ENCODE data around the gene GSTA2.
"Not testable (repeated sequence)": the region's sequence is repeated elsewhere in the genome, so short reads cannot be mapped to it uniquely, and the experiment has no call there.

DNA sequence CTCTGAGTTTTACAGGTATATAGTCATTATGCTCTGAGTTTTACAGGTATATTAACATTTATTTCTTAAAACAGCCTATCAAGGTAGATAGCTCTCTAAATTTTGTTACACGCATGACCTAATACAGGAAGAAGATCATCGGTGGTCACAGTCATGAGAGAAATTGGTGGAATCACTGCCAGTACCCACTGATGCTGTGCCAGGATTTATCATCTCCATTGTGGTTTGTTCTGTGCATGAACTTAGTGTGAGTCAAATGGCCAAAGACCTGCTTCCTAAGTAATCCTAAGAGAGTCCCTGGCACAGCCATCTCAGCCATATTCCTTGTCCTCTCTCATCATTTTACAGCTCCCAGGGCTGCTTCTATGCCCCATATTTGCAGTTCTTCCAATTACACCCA lies 10.1 kb downstream of the GSTA2 start:
- TF ChIP-seq, protein P1, sequence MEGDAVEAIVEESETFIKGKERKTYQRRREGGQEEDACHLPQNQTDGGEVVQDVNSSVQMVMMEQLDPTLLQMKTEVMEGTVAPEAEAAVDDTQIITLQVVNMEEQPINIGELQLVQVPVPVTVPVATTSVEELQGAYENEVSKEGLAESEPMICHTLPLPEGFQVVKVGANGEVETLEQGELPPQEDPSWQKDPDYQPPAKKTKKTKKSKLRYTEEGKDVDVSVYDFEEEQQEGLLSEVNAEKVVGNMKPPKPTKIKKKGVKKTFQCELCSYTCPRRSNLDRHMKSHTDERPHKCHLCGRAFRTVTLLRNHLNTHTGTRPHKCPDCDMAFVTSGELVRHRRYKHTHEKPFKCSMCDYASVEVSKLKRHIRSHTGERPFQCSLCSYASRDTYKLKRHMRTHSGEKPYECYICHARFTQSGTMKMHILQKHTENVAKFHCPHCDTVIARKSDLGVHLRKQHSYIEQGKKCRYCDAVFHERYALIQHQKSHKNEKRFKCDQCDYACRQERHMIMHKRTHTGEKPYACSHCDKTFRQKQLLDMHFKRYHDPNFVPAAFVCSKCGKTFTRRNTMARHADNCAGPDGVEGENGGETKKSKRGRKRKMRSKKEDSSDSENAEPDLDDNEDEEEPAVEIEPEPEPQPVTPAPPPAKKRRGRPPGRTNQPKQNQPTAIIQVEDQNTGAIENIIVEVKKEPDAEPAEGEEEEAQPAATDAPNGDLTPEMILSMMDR (IDR thresholded peaks at IDR 0.05) = not testable (repeated sequence)
- not testable (repeated sequence) for TF ChIP-seq NRF1 (IDR thresholded peaks at IDR 0.05; ENCODE audit: low read depth, low read length); CHD2 (IDR thresholded peaks at IDR 0.05; ENCODE audit: low read length, partially characterized antibody); TCF12 (IDR thresholded peaks at IDR 0.05); JUND (IDR thresholded peaks at IDR 0.05)
- TF ChIP-seq, protein P2, sequence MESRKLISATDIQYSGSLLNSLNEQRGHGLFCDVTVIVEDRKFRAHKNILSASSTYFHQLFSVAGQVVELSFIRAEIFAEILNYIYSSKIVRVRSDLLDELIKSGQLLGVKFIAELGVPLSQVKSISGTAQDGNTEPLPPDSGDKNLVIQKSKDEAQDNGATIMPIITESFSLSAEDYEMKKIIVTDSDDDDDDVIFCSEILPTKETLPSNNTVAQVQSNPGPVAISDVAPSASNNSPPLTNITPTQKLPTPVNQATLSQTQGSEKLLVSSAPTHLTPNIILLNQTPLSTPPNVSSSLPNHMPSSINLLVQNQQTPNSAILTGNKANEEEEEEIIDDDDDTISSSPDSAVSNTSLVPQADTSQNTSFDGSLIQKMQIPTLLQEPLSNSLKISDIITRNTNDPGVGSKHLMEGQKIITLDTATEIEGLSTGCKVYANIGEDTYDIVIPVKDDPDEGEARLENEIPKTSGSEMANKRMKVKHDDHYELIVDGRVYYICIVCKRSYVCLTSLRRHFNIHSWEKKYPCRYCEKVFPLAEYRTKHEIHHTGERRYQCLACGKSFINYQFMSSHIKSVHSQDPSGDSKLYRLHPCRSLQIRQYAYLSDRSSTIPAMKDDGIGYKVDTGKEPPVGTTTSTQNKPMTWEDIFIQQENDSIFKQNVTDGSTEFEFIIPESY (IDR thresholded peaks at IDR 0.05; ENCODE audit: borderline replicate concordance, low read depth) = not testable (repeated sequence)
- TF ChIP-seq, protein P3, sequence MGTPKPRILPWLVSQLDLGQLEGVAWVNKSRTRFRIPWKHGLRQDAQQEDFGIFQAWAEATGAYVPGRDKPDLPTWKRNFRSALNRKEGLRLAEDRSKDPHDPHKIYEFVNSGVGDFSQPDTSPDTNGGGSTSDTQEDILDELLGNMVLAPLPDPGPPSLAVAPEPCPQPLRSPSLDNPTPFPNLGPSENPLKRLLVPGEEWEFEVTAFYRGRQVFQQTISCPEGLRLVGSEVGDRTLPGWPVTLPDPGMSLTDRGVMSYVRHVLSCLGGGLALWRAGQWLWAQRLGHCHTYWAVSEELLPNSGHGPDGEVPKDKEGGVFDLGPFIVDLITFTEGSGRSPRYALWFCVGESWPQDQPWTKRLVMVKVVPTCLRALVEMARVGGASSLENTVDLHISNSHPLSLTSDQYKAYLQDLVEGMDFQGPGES (IDR thresholded peaks at IDR 0.05; ENCODE audit: low read depth, low read length) = not testable (repeated sequence)
